Spleen (tissue), 11 donors: ENCODE data around the gene KCNMB1. TPM values are rescaled to one million over a fixed set of nuclear protein-coding genes. Genes with fewer than 3 reads are reported as not detected.
A peak's percentile ranks its signal among the peaks of the same experiment; 100 is the strongest.

ENCODE experiments used
- DNase-seq: peaks from one replicate; pipeline ENCODE4 v3.0.0-alpha.2; 2020
- H3K27ac ChIP-seq, 8 donors: fragments of 200-600 bp; sonication (generic) in 7 of 8; 1 replicate in 4 of 8; 2 replicates in 4 of 8; pipeline versions ENCODE4 v1.5.0 to v1.8.0; 2016 to 2021; ENCODE audit warnings: inconsistent platforms in 4 of 8, mild to moderate bottlenecking in 4 of 8, moderate library complexity in 1 of 8
- H3K27me3 ChIP-seq, 7 donors: fragments of 200-600 bp; sonication (generic) in 6 of 7; replicated peaks in 1 of 7; 1 replicate in 4 of 7; 2 replicates in 3 of 7; pipeline versions ENCODE4 v1.5.0 to v1.8.0; 2016 to 2021; ENCODE audit warnings: inconsistent platforms in 3 of 7, mild to moderate bottlenecking in 1 of 7
- H3K36me3 ChIP-seq, 6 donors: fragments of 200-600 bp; sonication (generic) in 5 of 6; 1 replicate in 4 of 6; 2 replicates in 2 of 6; pipeline versions ENCODE4 v1.5.0 to v1.8.0; 2016 to 2021; ENCODE audit warnings: inconsistent platforms in 2 of 6
- H3K4me1 ChIP-seq, 6 donors: fragments of 200-600 bp; sonication (generic) in 5 of 6; 1 replicate in 3 of 6; 2 replicates in 3 of 6; pipeline versions ENCODE4 v1.5.0 to v1.8.0; 2016 to 2021; ENCODE audit warnings: inconsistent platforms in 3 of 6
- H3K4me3 ChIP-seq, 8 donors: fragments of 200-600 bp; sonication (generic) in 7 of 8; 1 replicate in 4 of 8; 2 replicates in 4 of 8; pipeline versions ENCODE4 v1.5.0 to v1.8.0; 2016 to 2021; ENCODE audit warnings: inconsistent platforms in 4 of 8, mild to moderate bottlenecking in 4 of 8, moderate library complexity in 2 of 8
- H3K9me3 ChIP-seq, 8 donors: fragments of 200-600 bp; sonication (generic) in 7 of 8; 1 replicate in 4 of 8; 2 replicates in 4 of 8; pipeline versions ENCODE4 v1.5.0 to v1.8.0; 2016 to 2021; ENCODE audit warnings: inconsistent platforms in 4 of 8
- CTCF ChIP-seq, 11 experiments: fragments of 200-600 bp in 7 of 11; fragments of 450-650 bp in 4 of 11; sonication (generic) in 4 of 11; IDR thresholded peaks in 8 of 11; conservative IDR thresholded peaks in 3 of 11; 1 replicate in 7 of 11; 2 replicates in 4 of 11; pipeline versions ENCODE4 v1.4.0 to v1.8.0; 2016 to 2021; ENCODE audit warnings: antibody characterized with exemption in 11 of 11, inconsistent platforms in 4 of 11, mild to moderate bottlenecking in 1 of 11
- POLR2A ChIP-seq, 3 donors: fragments of 450-650 bp; IDR thresholded peaks; one replicate each; pipeline ENCODE4 v1.5.1; 2017; ENCODE audit warnings: antibody characterized with exemption in 3 of 3, mild to moderate bottlenecking in 1 of 3
- POLR2AphosphoS5 ChIP-seq, 3 donors: sonication (generic); formaldehyde crosslinking; IDR thresholded peaks; one replicate each; pipeline ENCODE4 v1.5.1; 2017; ENCODE audit warnings: antibody characterized with exemption in 3 of 3
- WGBS, 5 donors: extraction: QIAGEN DNeasy Blood & Tissue Kit in 3 of 5; methylation state at CpG; one replicate each; pipeline versions ENCODE4 v1.1.5 to v1.1.7; 2013 to 2018; 5-methylcytosine and 5-hydroxymethylcytosine counted together
- intact Hi-C: fragments of 100-400 bp; cut with DNase I; formaldehyde crosslinking; loops from one replicate; pipeline ENCODE4 v1.15.0; 2023; ENCODE audit warnings: low total_unique reads
- polyA plus RNA-seq, 3 donors: library from polyadenylated mRNA; stranded (reverse); fragments of 200-250 nt; gene quantifications; one replicate each; pipeline ENCODE4 v1.2.1, GENCODE V29; 2013
- total RNA-seq, 7 donors: library from RNA; depleted of rRNA in 3 of 7; stranded (reverse); fragments of >200 nt in 3 of 7; fragmentation: NEBNext Ultra II Directional in 4 of 7; extraction: Animal tissue kit (Norgen Biotek cat#: 25700) in 4 of 7; gene quantifications; one replicate each; pipeline versions ENCODE4 v1.1.0 to v1.2.1, GENCODE V29; 2016 to 2021
- donor health status: healthy with polysubstance abuse.
- donor health status: DM: no; HTN: no; CAD: no; lungs with moderate emphysema.
- donor health status: DM: no; HTN: no; CAD: no.
- donor health status: Bipolar disorder and iron deficiency.
- donor health status: healthy.
- donor health status: DM: no; HTN: no; CAD: no.
- donor health status: DM: yes; HTN: yes; CAD: no.

The KCNMB1 gene
- total and polyA plus RNA-seq, 10 donors, result 0.13 to 2.2 (median 0.77) TPM

- Histone ChIP-seq H3K4me1 (peaks cover 0 to 11% (median 2%) of the 10 kb centered on the region in 6 donors), H3K9me3 (no peaks in the 10 kb centered on the region), H3K27ac (no peak overlapping the region), H3K27me3 (peaks cover 0 to 7% (median 0%) of the 10 kb centered on the region in 7 donors), H3K4me3 (no peak overlapping the region), H3K36me3 (no peaks in the 10 kb centered on the region)
- 64 to 100% (median 82%) methylated on average over 3 to 6 of the region's 6 CpGs for WGBS, 5 donors
- DNase-seq, result peak; percentile 55
- TF ChIP-seq POLR2A (IDR thresholded peaks at IDR 0.05) (no peak), CTCF (IDR thresholded peaks at IDR 0.05 in 8 of 11, conservative IDR thresholded peaks at IDR 0.05 in 3 of 11) (no peak), POLR2AphosphoS5 (IDR thresholded peaks at IDR 0.05) (no peak)
- intact Hi-C loops, result no loop called here
These were observed 37.6 kb upstream of the KCNMB1 start for GRCh38 chr5:170426786-170427185.

- Histone ChIP-seq H3K4me1 (peaks cover 0 to 11% (median 4%) of the 10 kb centered on the region in 6 donors), H3K36me3 (no peaks in the 10 kb centered on the region), H3K4me3 (no peak overlapping the region), H3K27ac (no peak overlapping the region), H3K9me3 (no peaks in the 10 kb centered on the region), H3K27me3 (peaks cover 0 to 7% (median 0%) of the 10 kb centered on the region in 7 donors)
- peak; percentile 30 for DNase-seq
- intact Hi-C loops, result no loop called here
- WGBS, 5 donors, result 59 to 90% (median 82%) methylated on average over 2 to 3 of the region's 3 CpGs
- TF ChIP-seq POLR2AphosphoS5 (IDR thresholded peaks at IDR 0.05) (no peak), CTCF (IDR thresholded peaks at IDR 0.05 in 8 of 11, conservative IDR thresholded peaks at IDR 0.05 in 3 of 11) (no peak), POLR2A (IDR thresholded peaks at IDR 0.05) (no peak)
These were observed 37.1 kb upstream of the KCNMB1 start for GRCh38 chr5:170426149-170426767.

- intact Hi-C loops, result no loop called here
- no peak for TF ChIP-seq CTCF (IDR thresholded peaks at IDR 0.05 in 8 of 11, conservative IDR thresholded peaks at IDR 0.05 in 3 of 11)
- TF ChIP-seq POLR2A (IDR thresholded peaks at IDR 0.05), result no peak
- Histone ChIP-seq H3K4me1 (peaks cover 0 to 15% (median 8%) of the 10 kb centered on the region in 6 donors), H3K27me3 (peaks cover 0 to 7% (median 0%) of the 10 kb centered on the region in 7 donors), H3K36me3 (no peaks in the 10 kb centered on the region), H3K9me3 (no peaks in the 10 kb centered on the region), H3K27ac (no peak overlapping the region), H3K4me3 (no peak overlapping the region)
- DNase-seq, result peak; percentile 58
- WGBS, 5 donors, result 66 to 85% (median 79%) methylated on average over 4 to 6 of the region's 6 CpGs
These were observed 36.6 kb upstream of the KCNMB1 start for GRCh38 chr5:170425731-170426130.

GRCh38 chr5:170424629-170425028, 35.5 kb upstream of the KCNMB1 start:
- WGBS, 5 donors, result 85 to 94% (median 93%) methylated on average over 4 of the region's 4 CpGs
- intact Hi-C loops, result loop anchor here (5.0 kb wide), 3 partner anchors 157 to 322 kb away; no protein-coding TSS in a partner anchor
- DNase-seq, result no peak
- Histone ChIP-seq H3K4me1 (peaks cover 0 to 26% (median 12%) of the 10 kb centered on the region in 6 donors), H3K4me3 (no peak overlapping the region), H3K36me3 (no peaks in the 10 kb centered on the region), H3K9me3 (no peaks in the 10 kb centered on the region), H3K27ac (no peak overlapping the region), H3K27me3 (peaks cover 0 to 7% (median 0%) of the 10 kb centered on the region in 7 donors)
- TF ChIP-seq POLR2AphosphoS5 (IDR thresholded peaks at IDR 0.05) (no peak), CTCF (IDR thresholded peaks at IDR 0.05 in 8 of 11, conservative IDR thresholded peaks at IDR 0.05 in 3 of 11) (no peak), POLR2A (IDR thresholded peaks at IDR 0.05) (no peak)
